Ovary (tissue), 3 donors: ENCODE measurements around the gene PSEN2.

Experiments used
- CTCF ChIP-seq, 3 donors: fragments of 450-650 bp in 2 of 3; fragments of 200-600 bp in 1 of 3; IDR thresholded peaks; one replicate each; pipeline versions ENCODE4 v1.5.1 to v1.8.0; 2016 to 2022; ENCODE audit warnings: antibody characterized with exemption in 3 of 3, mild to moderate bottlenecking in 1 of 3
- EP300 ChIP-seq: sonication (generic); formaldehyde crosslinking; IDR thresholded peaks from one replicate; pipeline ENCODE4 v1.6.1; 2017; ENCODE audit warnings: antibody characterized with exemption
- donor health status: DM: no; HTN: no; CAD: no.

GRCh38 chr1:226889616-226890330 lies 19.4 kb downstream of the PSEN2 start:
- TF ChIP-seq CTCF (IDR thresholded peaks at IDR 0.05): no peak
- no peak for TF ChIP-seq EP300
